SU-DHL-6 (cell line): ENCODE results near the gene ACP4.

ENCODE experiments used
- EZH2phosphoT487 ChIP-seq: fragments of 200-600 bp; sonication (generic), shearing (Covaris generic); conservative IDR thresholded peaks from 2 replicates; pipeline ENCODE4 v1.6.1; 2018; ENCODE audit warnings: mild to moderate bottlenecking, antibody characterized with exemption, low read length, moderate library complexity, mixed read lengths
- TF ChIP-seq, protein P1 (sequence below): fragments of 200-600 bp; sonication (generic); IDR thresholded peaks from one replicate; pipeline ENCODE4 v1.5.1; 2017; ENCODE audit warnings: antibody characterized with exemption, mild to moderate bottlenecking, low read length, moderate library complexity; ENCODE audit not compliant: insufficient read depth, poor library complexity, severe bottlenecking

DNA sequence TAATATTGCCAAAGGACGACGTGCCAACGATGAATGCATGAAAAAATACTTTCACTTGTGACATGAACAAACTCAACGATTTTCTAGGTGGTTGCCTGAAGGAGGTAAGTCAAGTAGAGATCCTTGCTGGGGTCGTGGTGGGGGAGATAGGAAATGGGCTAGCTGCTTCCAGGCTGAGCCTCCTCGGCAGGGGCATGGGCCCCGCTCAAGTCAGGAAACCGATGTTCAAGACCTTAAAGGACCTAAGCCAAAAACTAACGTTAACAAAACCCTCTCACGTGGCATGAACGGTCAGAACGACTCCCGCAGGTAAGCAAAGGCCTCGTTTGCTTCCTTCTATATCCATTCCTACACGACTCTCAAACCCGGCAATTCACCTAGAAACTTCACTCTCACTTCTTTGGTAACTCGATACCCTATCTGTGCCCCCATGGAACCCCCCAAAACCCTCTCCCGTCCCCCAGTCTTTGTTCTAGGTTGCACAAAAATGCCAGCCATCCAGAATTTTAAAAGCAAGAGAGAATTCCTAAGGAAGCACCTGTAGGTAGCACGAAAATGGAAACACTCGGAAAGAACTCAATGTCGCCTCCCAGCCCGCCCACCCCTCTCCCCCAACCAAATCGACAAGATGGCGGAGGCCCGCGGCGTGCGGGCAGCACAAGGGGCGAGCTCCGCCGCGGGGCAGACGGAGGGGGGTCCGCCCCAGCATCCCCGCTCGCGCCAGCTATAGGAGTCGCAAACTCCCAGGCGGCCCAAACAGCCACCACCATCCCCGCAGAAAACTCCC lies 13.6 kb downstream of the ACP4 start:
- TF ChIP-seq, protein P1, sequence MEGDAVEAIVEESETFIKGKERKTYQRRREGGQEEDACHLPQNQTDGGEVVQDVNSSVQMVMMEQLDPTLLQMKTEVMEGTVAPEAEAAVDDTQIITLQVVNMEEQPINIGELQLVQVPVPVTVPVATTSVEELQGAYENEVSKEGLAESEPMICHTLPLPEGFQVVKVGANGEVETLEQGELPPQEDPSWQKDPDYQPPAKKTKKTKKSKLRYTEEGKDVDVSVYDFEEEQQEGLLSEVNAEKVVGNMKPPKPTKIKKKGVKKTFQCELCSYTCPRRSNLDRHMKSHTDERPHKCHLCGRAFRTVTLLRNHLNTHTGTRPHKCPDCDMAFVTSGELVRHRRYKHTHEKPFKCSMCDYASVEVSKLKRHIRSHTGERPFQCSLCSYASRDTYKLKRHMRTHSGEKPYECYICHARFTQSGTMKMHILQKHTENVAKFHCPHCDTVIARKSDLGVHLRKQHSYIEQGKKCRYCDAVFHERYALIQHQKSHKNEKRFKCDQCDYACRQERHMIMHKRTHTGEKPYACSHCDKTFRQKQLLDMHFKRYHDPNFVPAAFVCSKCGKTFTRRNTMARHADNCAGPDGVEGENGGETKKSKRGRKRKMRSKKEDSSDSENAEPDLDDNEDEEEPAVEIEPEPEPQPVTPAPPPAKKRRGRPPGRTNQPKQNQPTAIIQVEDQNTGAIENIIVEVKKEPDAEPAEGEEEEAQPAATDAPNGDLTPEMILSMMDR, result no peak
- TF ChIP-seq EZH2phosphoT487, result no peak
